Nucleus accumbens (tissue), 56 donors: ENCODE data around the gene MGME1.

Experiments used
- DNase-seq, 56 donors: peaks; one replicate each; lab custom pipeline; 2025; lab: John Stamatoyannopoulos, UW

The MGME1 gene

GRCh38 chr20:17940224-17940971, 28.4 kb upstream of the MGME1 start:
- no peak for DNase-seq

- no peak for DNase-seq
Measured at GRCh38 chr20:17941087-17941825, 27.6 kb upstream of the MGME1 start.

- DNase-seq: no peak
Measured at GRCh38 chr20:17941826-17942196, 27.0 kb upstream of the MGME1 start.

DNA sequence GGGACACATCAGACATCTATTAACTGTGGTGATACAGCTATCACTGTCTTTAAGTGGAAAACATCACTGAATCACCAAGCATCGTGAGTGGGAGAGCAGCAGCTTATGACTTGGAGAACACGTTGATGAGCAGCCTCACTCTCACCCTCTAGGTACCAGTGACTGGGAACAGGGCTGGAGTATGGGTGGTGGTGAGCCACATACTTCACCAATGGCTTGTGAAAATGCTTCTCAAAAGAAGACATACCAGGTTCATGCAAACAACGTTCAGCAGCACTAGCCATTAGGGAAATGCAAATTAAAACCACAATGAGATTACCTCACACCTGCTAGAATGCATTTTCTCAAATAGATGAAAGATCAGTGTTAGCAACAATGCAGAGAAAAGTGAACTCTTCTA, 25.5 kb upstream of the MGME1 start:
- DNase-seq: peak in 17 of 56 donors; percentile 2 to 62 (median 16)

GRCh38 chr20:17944854-17945474, 23.9 kb upstream of the MGME1 start:
- DNase-seq: no peak

GRCh38 chr20:17946040-17946439, 22.8 kb upstream of the MGME1 start:
- DNase-seq: no peak

DNA sequence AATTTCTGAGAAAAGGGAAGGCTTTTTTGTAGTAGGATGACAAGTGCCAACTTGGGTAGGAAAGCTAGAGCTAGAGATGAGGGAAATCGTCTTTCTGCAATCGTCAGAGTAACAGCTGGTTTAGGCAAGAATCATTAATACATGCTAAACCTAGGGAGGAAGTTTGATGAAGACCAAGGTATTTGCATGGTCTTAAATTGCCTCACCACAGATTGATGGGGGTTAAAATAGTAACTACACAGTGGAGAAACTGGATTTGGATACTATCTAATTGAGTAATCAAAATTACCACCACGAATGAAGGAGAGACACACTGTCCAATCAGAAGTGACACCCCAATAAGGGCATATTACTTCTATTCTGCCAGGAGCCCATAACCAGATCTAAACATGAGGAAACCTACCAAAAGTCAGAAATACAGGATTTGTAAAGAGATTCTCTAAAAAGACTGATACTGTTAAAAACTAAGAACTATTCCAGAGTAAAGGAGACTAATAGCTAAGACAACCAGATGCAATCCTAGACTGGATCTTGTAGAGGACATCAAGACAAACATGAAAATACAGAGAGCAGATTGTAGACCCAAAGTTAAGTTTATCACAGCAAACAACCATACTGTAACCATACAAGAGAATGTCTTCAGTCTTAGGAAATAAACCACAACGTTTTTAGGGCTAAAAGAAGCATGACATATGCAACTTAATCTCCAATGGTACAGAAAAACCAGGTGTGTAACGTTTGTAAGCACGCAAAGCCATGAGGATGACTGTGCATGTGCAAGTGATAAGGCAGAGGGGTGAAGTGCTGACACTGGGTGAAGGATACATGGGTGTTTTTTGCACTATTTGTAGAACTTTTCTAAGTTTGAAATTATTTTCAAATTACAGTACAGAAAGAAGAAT, 22.0 kb upstream of the MGME1 start:
- DNase-seq: no peak

DNA sequence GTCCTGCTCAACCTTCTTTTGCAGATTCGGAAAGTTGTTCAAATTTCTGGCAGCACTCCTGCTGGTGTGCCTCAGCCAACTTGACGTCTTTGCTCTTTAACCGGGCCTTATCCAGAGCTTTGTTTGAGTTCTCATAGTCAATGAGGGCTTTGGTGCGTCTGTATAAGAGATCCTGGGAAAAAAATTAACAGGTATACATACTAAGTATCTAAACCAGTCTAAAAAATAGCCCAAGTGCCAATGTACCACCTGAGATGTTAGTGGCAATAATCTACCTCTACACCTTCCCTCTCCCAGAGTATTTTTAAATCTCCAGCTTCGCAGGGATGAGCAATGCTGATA, 21.4 kb upstream of the MGME1 start:
- DNase-seq: no peak

- DNase-seq: no peak
Measured at GRCh38 chr20:17948442-17948841, 20.4 kb upstream of the MGME1 start.

DNA sequence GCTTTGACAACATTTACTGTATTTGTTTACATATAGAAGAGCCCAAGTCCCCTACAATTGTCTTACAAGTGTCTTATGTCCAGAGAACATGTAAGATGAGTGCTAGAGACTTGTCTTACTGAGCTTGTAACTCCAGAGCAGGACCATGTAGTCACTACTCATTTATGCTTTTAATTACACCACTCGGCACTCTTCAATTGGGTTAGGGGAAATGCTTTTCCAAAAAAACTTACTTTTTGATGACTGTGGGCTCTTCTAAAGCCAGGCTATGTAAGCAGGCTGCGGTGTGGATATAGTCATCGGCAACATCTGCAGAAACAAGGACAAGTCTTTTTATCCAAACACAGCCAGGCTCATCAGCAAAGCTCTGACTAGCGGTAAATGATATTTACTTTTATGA, 18.9 kb upstream of the MGME1 start:
- no peak for DNase-seq

GRCh38 chr20:17950670-17951069, 18.1 kb upstream of the MGME1 start:
- DNase-seq: no peak

GRCh38 chr20:17951323-17951722, 17.5 kb upstream of the MGME1 start:
- no peak for DNase-seq

DNA sequence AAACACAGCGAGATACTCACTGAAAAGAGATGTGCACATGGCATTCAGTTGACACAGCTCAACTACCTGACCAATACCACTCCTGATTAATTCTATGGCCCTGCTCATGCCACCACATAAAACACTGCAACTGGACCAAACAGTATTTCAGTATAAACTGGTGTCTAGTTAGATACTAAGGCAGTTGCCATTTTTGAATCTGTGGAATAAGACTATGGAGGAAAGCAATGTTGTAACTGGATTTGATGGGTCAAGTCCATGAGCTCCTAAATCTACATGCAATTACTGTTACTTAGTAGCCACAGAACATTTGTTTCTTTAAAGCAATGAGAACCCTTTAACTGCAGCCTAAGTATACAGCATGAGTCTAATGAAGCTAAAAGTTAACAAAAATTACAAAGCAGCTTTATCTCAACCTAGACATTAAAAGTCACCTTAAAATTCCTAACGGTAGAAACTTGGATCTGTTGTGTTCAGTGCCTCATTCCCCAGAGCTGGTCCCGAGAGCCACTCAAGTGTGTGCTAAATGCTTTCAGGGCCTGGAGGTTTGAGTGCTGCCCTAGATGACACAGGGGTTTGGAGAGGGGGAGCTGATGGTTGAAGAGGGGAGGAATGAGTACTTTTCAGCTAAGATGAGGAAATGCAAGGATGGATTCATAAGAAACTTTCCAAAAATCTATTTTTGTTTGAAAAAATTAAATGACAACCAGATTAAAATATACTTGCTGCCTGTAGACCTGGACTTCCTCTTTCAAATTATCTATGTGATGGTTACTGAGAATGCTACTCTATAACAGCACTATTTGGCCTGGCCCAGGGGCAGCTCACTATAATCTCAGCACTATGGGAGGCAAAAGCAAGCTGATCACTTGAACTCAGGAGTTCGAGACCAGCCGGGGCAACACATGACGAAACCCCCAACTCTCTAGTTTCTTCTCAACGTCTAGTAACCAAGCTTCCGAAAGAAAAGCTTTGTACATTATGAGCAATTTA, 15.8 kb upstream of the MGME1 start:
- no peak for DNase-seq

DNA sequence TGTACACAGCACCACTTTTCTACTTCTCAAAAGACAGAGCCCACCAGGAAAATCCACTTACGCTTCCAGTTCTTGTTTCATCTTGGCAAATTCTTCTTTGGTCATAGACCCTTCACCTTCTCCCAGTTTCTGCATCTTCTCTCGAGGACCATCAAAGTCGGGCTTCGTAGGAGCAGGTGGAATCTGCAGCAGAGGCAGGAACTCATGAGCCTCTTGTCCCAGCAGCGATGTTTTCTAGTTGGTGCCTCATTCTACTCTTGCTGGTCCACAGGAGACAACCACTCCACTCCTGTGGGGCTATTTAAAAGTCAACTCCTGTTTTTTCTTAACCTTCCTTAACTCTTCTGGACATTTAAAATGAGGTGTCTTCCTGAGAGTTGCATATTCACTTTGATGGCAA, 14.9 kb upstream of the MGME1 start:
- DNase-seq: no peak

DNA sequence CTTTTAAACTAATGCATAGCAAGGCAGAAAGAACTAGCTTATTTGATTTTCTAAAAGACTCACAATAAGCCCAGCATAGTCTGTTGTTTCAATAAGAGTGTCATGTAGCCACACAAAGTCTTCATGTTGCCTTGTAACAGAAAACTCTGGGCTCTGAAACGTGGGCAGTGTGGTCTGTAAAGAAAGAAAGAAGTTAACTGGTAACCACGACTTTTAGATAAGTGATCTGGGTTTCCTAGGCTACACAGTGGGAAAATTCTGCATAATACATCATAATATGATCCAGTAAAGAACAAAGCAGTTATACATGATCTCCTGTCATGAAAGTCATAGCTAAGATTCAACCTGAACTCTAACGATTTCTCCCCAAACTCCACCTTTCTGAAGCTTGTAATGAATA, 13.5 kb upstream of the MGME1 start:
- DNase-seq: no peak

- no peak for DNase-seq
Measured at GRCh38 chr20:17956099-17956685, 12.6 kb upstream of the MGME1 start.

DNA sequence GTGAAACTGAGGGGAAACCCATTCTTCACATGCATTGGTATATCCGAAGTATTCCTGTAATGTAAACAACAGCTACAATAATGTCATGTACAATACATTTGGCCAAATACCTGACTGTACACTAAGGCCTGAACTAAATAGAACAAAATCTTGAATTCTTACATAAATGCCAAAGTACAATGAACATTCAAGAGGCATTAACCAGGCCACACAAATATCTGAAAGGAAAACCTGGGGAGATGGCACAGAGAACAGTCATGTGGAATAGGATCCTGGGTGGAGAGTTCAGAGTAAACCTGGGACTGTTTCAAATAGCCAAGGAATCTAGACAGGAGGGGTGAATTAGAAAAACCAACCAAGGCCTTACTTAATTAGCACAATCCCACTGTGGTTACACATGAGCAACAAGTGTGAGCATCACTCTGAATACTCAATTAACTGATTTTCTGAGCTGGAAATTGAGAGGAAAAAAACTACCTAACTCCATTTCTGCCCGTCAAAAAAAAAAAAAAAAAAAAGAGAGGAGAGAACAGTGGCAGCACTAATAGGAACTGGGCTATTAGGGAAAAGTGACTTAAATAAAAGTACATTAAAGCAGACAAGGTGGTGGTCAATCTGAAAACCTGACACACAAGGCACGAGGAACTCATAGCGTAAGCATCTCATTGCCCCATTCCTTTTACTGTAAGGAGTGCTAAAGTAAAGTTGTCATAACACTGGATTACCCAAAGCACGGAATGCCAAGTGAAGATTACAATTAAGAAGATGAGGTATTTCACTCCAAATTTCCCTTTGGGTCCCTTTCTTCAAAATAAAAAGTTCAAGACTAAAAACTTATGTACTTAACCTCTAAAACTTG, 11.1 kb upstream of the MGME1 start:
- DNase-seq: no peak
